NCI-H2171 treated with DMSO at 0.1 percent for 48 hours (cell line): ENCODE measurements around the gene NTNG1.
"Not testable (repeated sequence)": the region's sequence is repeated elsewhere in the genome, so short reads cannot be mapped to it uniquely, and the experiment has no call there.

Experiments used
- DNase-seq: peaks from one replicate; lab custom pipeline; 2025; lab: John Stamatoyannopoulos, UW

The NTNG1 gene

GRCh38 chr1:107140703-107141490, at the start of gene NTNG1:
Gene NTNG1 (plus strand): TSS chr1:107141039.
- peak; percentile 29 for DNase-seq

GRCh38 chr1:107091418-107091817, 49.4 kb upstream of the NTNG1 start:
- DNase-seq = no peak

GRCh38 chr1:107093395-107093794, 47.4 kb upstream of the NTNG1 start:
- DNase-seq = not testable (repeated sequence)

GRCh38 chr1:107095647-107096046, 45.2 kb upstream of the NTNG1 start:
- DNase-seq = no peak

- DNase-seq = no peak
These were observed 44.1 kb upstream of the NTNG1 start for GRCh38 chr1:107096690-107097089.

GRCh38 chr1:107098961-107099360, 41.9 kb upstream of the NTNG1 start:
- no peak for DNase-seq

GRCh38 chr1:107100331-107100984, 40.4 kb upstream of the NTNG1 start:
- no peak for DNase-seq

GRCh38 chr1:107105914-107106313, 34.9 kb upstream of the NTNG1 start:
- no peak for DNase-seq

- DNase-seq = no peak
These were observed 30.5 kb upstream of the NTNG1 start for GRCh38 chr1:107110326-107110725.

GRCh38 chr1:107116306-107116790, 24.5 kb upstream of the NTNG1 start:
- no peak for DNase-seq

- DNase-seq = no peak
These were observed 18.6 kb upstream of the NTNG1 start for GRCh38 chr1:107122225-107122624.

- DNase-seq = no peak
These were observed 17.1 kb upstream of the NTNG1 start for GRCh38 chr1:107123741-107124140.

- no peak for DNase-seq
These were observed 16.1 kb upstream of the NTNG1 start for GRCh38 chr1:107124694-107125093.

- DNase-seq = no peak
These were observed 8.6 kb upstream of the NTNG1 start for GRCh38 chr1:107132195-107132594.

- DNase-seq = no peak
These were observed 8.1 kb upstream of the NTNG1 start for GRCh38 chr1:107132780-107133179.

GRCh38 chr1:107135463-107135862, 5.4 kb upstream of the NTNG1 start:
- DNase-seq = no peak

GRCh38 chr1:107138166-107138565, 2.7 kb upstream of the NTNG1 start:
- no peak for DNase-seq

GRCh38 chr1:107138767-107139445, 1.9 kb upstream of the NTNG1 start:
- no peak for DNase-seq

- DNase-seq = no peak
These were observed 771 bp upstream of the NTNG1 start for GRCh38 chr1:107139833-107140702.

GRCh38 chr1:107141491-107142126, 770 bp downstream of the NTNG1 start:
- peak; percentile 70 for DNase-seq

- peak; percentile 84 for DNase-seq
These were observed 1.3 kb downstream of the NTNG1 start for GRCh38 chr1:107142140-107142542.
